MCF 10A (cell line): ENCODE data around the gene PRDM2. TPM values are rescaled to one million over a fixed set of nuclear protein-coding genes. Genes with fewer than 3 reads are reported as not detected.

Source experiments
- BruUV-seq: library from RNA; stranded (reverse); fragments of 400-500 nt; replicated peaks from 2 replicates; lab custom pipeline; 2021; lab: Mats Ljungman, UMichigan
- CTCF ChIA-PET: fragments of 300-600 bp; sonication (Branson Sonifier 250); formaldehyde crosslinking; extraction: SDS; loops from one replicate; lab custom pipeline; 2021; ENCODE audit warnings: antibody characterized with exemption, inconsistent platforms; lab: Yijun Ruan, JAX
- POLR2A ChIA-PET: fragments of 300-600, 350-650 bp; sonication (Branson Sonifier 250); formaldehyde crosslinking; extraction: SDS; loops from one replicate; lab custom pipeline; 2020; ENCODE audit warnings: antibody characterized with exemption, inconsistent platforms; lab: Yijun Ruan, JAX
- DNase-seq: peaks from one replicate; pipeline ENCODE4 v3.0.0-alpha.2; 2018; ENCODE audit not compliant: unreplicated experiment
- H3K27ac Mint-ChIP-seq: one replicate; pipeline ENCODE4 v1.8.0; 2022; ENCODE audit warnings: mild to moderate bottlenecking, low read depth, mixed read lengths; ENCODE audit not compliant: unreplicated experiment
- H3K27me3 Mint-ChIP-seq: one replicate; pipeline ENCODE4 v1.8.0; 2022; ENCODE audit warnings: mixed read lengths; ENCODE audit not compliant: insufficient read depth, unreplicated experiment
- H3K36me3 Mint-ChIP-seq: one replicate; pipeline ENCODE4 v1.8.0; 2022; ENCODE audit warnings: mild to moderate bottlenecking, moderate library complexity, mixed read lengths; ENCODE audit not compliant: insufficient read depth, unreplicated experiment
- H3K4me1 Mint-ChIP-seq: one replicate; pipeline ENCODE4 v1.8.0; 2022; ENCODE audit warnings: mixed read lengths; ENCODE audit not compliant: insufficient read depth, unreplicated experiment
- H3K4me3 Mint-ChIP-seq: one replicate; pipeline ENCODE4 v1.8.0; 2022; ENCODE audit warnings: mild to moderate bottlenecking, moderate library complexity, mixed read lengths; ENCODE audit not compliant: unreplicated experiment
- H3K9me3 Mint-ChIP-seq: one replicate; pipeline ENCODE4 v1.8.0; 2022; ENCODE audit warnings: mixed read lengths; ENCODE audit not compliant: unreplicated experiment
- CTCF ChIP-seq: fragments of 200-600 bp; IDR thresholded peaks from one replicate; pipeline ENCODE4 v1.8.0; 2022; ENCODE audit warnings: antibody characterized with exemption, mild to moderate bottlenecking; ENCODE audit not compliant: unreplicated experiment
- intact Hi-C: fragments of 100-400 bp; cut with micrococcal nuclease; formaldehyde crosslinking; loops from 2 replicates; pipeline ENCODE4 v1.14.1; 2022
- total RNA-seq: library from RNA; stranded (reverse); gene quantifications from 2 replicates; pipeline ENCODE4 v1.2.3, GENCODE V29; 2022

Gene PRDM2
- total RNA-seq, 1 experiment from 2014 or later, result 26.6 TPM

GRCh38 chr1:13813398-13814012, 113.5 kb downstream of the PRDM2 start:
- peaks cover 8% of the 10 kb centered on the region for H3K4me1 Mint-ChIP-seq
- intact Hi-C loops, result no loop called here
- no peaks in the 10 kb centered on the region for H3K27me3 Mint-ChIP-seq
- no peaks in the 10 kb centered on the region for H3K9me3 Mint-ChIP-seq
- no peak for TF ChIP-seq CTCF
- ChIA-PET CTCF (interaction anchor here (0.6 kb wide), 1 partner anchor 21 kb away, joined by 3 read pairs; no protein-coding TSS in a partner anchor), POLR2A (no interaction called here)
- DNase-seq, result no peak
- peaks cover 6% of the 10 kb centered on the region for H3K36me3 Mint-ChIP-seq
- no peak overlapping the region for H3K4me3 Mint-ChIP-seq
- H3K27ac Mint-ChIP-seq, result no peak overlapping the region
- BruUV-seq, result no TSS peak

- no peaks in the 10 kb centered on the region for H3K27me3 Mint-ChIP-seq
- intact Hi-C loops, result no loop called here
- DNase-seq, result no peak
- BruUV-seq, result no TSS peak
- H3K4me1 Mint-ChIP-seq, result peaks cover 2% of the 10 kb centered on the region
- H3K4me3 Mint-ChIP-seq, result no peak overlapping the region
- ChIA-PET CTCF (no interaction called here), POLR2A (no interaction called here)
- H3K9me3 Mint-ChIP-seq, result no peaks in the 10 kb centered on the region
- H3K36me3 Mint-ChIP-seq, result peaks cover 2% of the 10 kb centered on the region
- TF ChIP-seq CTCF, result no peak
- H3K27ac Mint-ChIP-seq, result no peak overlapping the region
Measured at GRCh38 chr1:13814131-13814530, 114.1 kb downstream of the PRDM2 start.

- intact Hi-C loops, result no loop called here
- Mint-ChIP-seq H3K27me3 (no peaks in the 10 kb centered on the region), H3K36me3 (no peaks in the 10 kb centered on the region), H3K4me3 (no peak overlapping the region), H3K27ac (no peak overlapping the region), H3K9me3 (no peaks in the 10 kb centered on the region), H3K4me1 (no peaks in the 10 kb centered on the region)
- DNase-seq, result no peak
- TF ChIP-seq CTCF, result no peak
- no TSS peak for BruUV-seq
- ChIA-PET CTCF (interaction anchor here (0.6 to 1.0 kb wide), 2 partner anchors 11 to 293 kb away, joined by 3 to 5 read pairs; no protein-coding TSS in a partner anchor), POLR2A (no interaction called here)
Measured at GRCh38 chr1:13816016-13816760, 116.2 kb downstream of the PRDM2 start.

- no peaks in the 10 kb centered on the region for H3K27me3 Mint-ChIP-seq
- no peak overlapping the region for H3K4me3 Mint-ChIP-seq
- ChIA-PET CTCF (no interaction called here), POLR2A (no interaction called here)
- H3K36me3 Mint-ChIP-seq, result no peaks in the 10 kb centered on the region
- no peak for TF ChIP-seq CTCF
- H3K4me1 Mint-ChIP-seq, result no peaks in the 10 kb centered on the region
- BruUV-seq, result no TSS peak
- no peak overlapping the region for H3K27ac Mint-ChIP-seq
- no peak for DNase-seq
- intact Hi-C loops, result no loop called here
- no peaks in the 10 kb centered on the region for H3K9me3 Mint-ChIP-seq
Measured at GRCh38 chr1:13817906-13818305, 117.9 kb downstream of the PRDM2 start.
